Adrenal gland (tissue), 12 donors: Measurements from ENCODE around the gene UACA. TPM values are rescaled to one million over a fixed set of nuclear protein-coding genes. Genes with fewer than 3 reads are reported as not detected.

Experiments used
- DNase-seq, 7 donors: peaks; one replicate each; pipeline ENCODE4 v3.0.0-alpha.2; 2019 to 2020
- H3K27ac ChIP-seq, 5 donors: fragments of 200-600 bp; sonication (generic) in 4 of 5; 1 replicate in 3 of 5; 2 replicates in 2 of 5; pipeline versions ENCODE4 v1.5.1 to v1.8.0; 2016 to 2020; ENCODE audit warnings: mild to moderate bottlenecking in 1 of 5
- H3K27me3 ChIP-seq: fragments of 200-600 bp; 2 replicates; pipeline ENCODE4 v1.8.0; 2021
- H3K36me3 ChIP-seq, 2 donors: fragments of 200-600 bp; replicated peaks in 1 of 2; 1 replicate in 1 of 2; 2 replicates in 1 of 2; pipeline versions ENCODE4 v1.5.1 to v1.8.0; 2018 to 2022
- H3K4me1 ChIP-seq, 2 donors: fragments of 200-600 bp; replicated peaks in 1 of 2; 1 replicate in 1 of 2; 2 replicates in 1 of 2; pipeline versions ENCODE4 v1.5.1 to v1.8.0; 2018 to 2021
- H3K4me3 ChIP-seq, 4 donors: fragments of 200-600 bp; sonication (generic) in 3 of 4; one replicate each; pipeline ENCODE4 v1.5.1; 2016 to 2018
- H3K9me3 ChIP-seq, 3 donors: fragments of 200-600 bp; sonication (generic) in 1 of 3; replicated peaks in 1 of 3; 1 replicate in 2 of 3; 2 replicates in 1 of 3; pipeline versions ENCODE4 v1.5.1 to v1.8.0; 2016 to 2021
- POLR2A ChIP-seq, 2 donors: fragments of 450-650 bp; IDR thresholded peaks; one replicate each; pipeline ENCODE4 v1.6.1; 2017; ENCODE audit warnings: antibody characterized with exemption in 2 of 2, mild to moderate bottlenecking in 2 of 2, moderate library complexity in 1 of 2
- WGBS, 4 donors: extraction: QIAGEN DNeasy Blood & Tissue Kit in 2 of 4; methylation state at CpG; one replicate each; pipeline versions ENCODE4 v1.1.5 to v1.1.7; 2013 to 2017; 5-methylcytosine and 5-hydroxymethylcytosine counted together
- intact Hi-C, 2 donors: fragments of 100-400 bp; cut with DNase I; formaldehyde crosslinking; loops; one replicate each; pipeline versions ENCODE4 v1.14.1 to v1.15.0; 2022 to 2023
- polyA plus RNA-seq, 3 donors: library from polyadenylated mRNA; stranded (reverse); fragments of 200-250 nt in 2 of 3; fragments of 350-450 nt in 1 of 3; fragmentation: Illumina TruSeq in 1 of 3; extraction: RNeasy Lipid Tissue Mini Kit (QIAGEN cat#74804) in 1 of 3; gene quantifications; one replicate each; pipeline ENCODE4 v1.2.3, GENCODE V29; 2013 to 2014
- total RNA-seq, 9 donors: library from RNA; depleted of rRNA in 4 of 9; stranded (reverse); fragments of >200 nt in 4 of 9; fragments of 120-200 nt in 1 of 9; fragmentation: NEBNext Ultra II Directional in 1 of 9; extraction: Animal tissue kit (Norgen Biotek cat#: 25700) in 1 of 9; gene quantifications; one replicate each; pipeline versions ENCODE4 v1.1.0 to v1.2.4, GENCODE V29; 2013 to 2023
- TF ChIP-seq, protein P1 (sequence below), 6 experiments: fragments of 450-650 bp in 4 of 6; fragments of 200-600 bp in 2 of 6; sonication (generic) in 1 of 6; IDR thresholded peaks; 1 replicate in 5 of 6; 2 replicates in 1 of 6; pipeline versions ENCODE4 v1.5.1 to v1.8.0; 2016 to 2021; ENCODE audit warnings: antibody characterized with exemption in 6 of 6, mild to moderate bottlenecking in 2 of 6, moderate library complexity in 1 of 6
- donor health status: healthy with polysubstance abuse.
- donor health status: Bipolar disorder and iron deficiency.
- donor health status: DM: yes; HTN: yes; CAD: no.
- donor health status: DM: no; HTN: no; CAD: no.
- donor health status: DM: no; HTN: no; CAD: no.
- donor health status: DM: yes; HTN: yes; CAD: no.

UACA gene
- total and polyA plus RNA-seq, 12 donors, result 16.7 to 186 (median 39.1) TPM

DNA sequence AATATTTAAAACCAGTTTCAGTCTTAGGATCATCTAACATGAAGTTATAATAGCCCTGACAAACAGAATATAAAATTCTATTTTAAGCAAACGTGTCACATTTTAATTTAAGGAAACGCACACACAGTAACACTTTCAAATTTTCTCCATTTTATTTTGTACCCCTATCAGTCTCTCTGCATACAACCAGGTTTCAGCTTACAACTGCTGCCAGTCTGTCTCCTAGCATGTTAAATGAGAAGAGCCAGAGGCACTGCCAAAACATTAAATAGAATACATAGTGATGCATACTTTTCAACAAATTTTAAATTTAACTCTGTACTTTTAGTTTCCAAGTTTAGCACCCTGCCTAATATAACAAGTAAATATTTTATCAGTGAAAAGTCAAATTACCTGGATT, 60.8 kb downstream of the UACA start:
- H3K4me1 ChIP-seq, result peaks cover 35 to 57% of the 10 kb centered on the region in 2 donors

DNA sequence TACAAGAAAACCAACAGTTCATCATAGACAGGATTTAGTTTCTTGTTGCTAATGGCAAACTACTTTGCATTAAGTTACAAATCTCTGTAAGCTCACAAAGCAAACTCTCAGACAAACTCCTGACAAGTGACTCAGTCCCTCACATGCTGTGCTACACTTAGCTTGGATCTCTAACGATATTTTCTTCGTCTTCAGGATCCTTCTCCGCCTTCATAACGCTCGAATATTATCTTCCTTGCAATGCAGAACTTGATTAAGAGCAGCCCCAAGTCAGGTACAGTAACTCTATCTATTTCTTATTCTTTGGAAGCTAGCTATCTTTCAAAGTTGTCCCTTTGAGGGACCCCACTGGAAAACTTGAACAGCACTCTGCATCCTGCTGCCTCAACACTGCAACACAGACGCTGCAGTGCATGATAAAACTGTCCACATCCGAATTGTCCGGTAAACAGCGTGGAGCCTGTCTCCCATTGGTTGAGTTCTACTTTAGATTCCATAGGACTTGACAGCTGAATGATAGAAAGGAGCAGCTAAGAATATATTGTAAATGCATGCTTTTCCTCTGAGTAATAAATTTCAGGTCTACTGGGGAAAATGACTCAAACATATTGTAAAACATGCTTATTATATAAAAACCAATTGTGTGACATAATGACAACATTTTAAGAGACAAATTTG, 61.3 kb downstream of the UACA start:
- Histone ChIP-seq H3K27ac (peak overlapping the region in 3 of 5 donors; percentile 13 to 78 (median 68)), H3K36me3 (no peaks in the 10 kb centered on the region), H3K4me1 (peaks cover 35 to 60% of the 10 kb centered on the region in 2 donors), H3K4me3 (peak overlapping the region in 2 of 4 donors; percentile 3 to 30), H3K27me3 (no peaks in the 10 kb centered on the region), H3K9me3 (peaks cover 0 to under 1% (median 0%) of the 10 kb centered on the region in 3 donors)
- 41 to 55% (median 51%) methylated on average over 9 of the region's 9 CpGs for WGBS, 4 donors
- peak; percentile 38 to 73 for TF ChIP-seq POLR2A (IDR thresholded peaks at IDR 0.05)
- TF ChIP-seq, protein P1, sequence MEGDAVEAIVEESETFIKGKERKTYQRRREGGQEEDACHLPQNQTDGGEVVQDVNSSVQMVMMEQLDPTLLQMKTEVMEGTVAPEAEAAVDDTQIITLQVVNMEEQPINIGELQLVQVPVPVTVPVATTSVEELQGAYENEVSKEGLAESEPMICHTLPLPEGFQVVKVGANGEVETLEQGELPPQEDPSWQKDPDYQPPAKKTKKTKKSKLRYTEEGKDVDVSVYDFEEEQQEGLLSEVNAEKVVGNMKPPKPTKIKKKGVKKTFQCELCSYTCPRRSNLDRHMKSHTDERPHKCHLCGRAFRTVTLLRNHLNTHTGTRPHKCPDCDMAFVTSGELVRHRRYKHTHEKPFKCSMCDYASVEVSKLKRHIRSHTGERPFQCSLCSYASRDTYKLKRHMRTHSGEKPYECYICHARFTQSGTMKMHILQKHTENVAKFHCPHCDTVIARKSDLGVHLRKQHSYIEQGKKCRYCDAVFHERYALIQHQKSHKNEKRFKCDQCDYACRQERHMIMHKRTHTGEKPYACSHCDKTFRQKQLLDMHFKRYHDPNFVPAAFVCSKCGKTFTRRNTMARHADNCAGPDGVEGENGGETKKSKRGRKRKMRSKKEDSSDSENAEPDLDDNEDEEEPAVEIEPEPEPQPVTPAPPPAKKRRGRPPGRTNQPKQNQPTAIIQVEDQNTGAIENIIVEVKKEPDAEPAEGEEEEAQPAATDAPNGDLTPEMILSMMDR (IDR thresholded peaks at IDR 0.05), result no peak
- intact Hi-C loops, result no loop called here
- DNase-seq, result peak in 5 of 7 donors; percentile 16 to 50 (median 35)

More for the DNA sequence above, 60.8 kb downstream of the UACA start:
- Histone ChIP-seq H3K27me3 (no peaks in the 10 kb centered on the region), H3K36me3 (no peaks in the 10 kb centered on the region), H3K27ac (peak overlapping the region in 4 of 5 donors; percentile 13 to 78 (median 56)), H3K9me3 (peaks cover 0 to 5% (median 0%) of the 10 kb centered on the region in 3 donors), H3K4me3 (peak overlapping the region in 1 of 4 donors; percentile 30)
- intact Hi-C loops, result no loop called here
- TF ChIP-seq POLR2A (IDR thresholded peaks at IDR 0.05), result no peak
- TF ChIP-seq, protein P1 (IDR thresholded peaks at IDR 0.05), result no peak
- 66 to 74% (median 72%) methylated on average over 2 of the region's 2 CpGs for WGBS, 4 donors
- no peak for DNase-seq

DNA sequence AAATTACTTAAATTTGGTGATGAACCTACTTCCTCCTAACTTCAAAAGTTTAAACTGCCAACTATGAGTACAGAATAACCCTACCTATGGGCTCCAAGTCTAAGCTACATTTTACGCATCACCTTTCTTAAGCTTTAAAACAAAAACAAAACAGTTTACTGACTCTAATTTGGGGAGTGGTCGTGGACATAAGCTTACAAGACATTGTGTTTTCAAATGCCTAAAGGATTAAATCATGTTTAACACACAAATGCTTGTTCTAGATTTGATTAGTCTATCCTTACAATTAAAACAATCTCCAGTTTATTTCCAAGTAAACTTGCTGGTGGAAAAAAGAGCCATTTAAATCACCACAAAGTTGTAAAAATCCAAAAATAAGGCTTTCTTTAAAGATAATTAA, 62.2 kb downstream of the UACA start:
- TF ChIP-seq, protein P1 (IDR thresholded peaks at IDR 0.05), result no peak
- TF ChIP-seq POLR2A (IDR thresholded peaks at IDR 0.05), result no peak
- Histone ChIP-seq H3K9me3 (no peaks in the 10 kb centered on the region), H3K27ac (peak overlapping the region in 3 of 5 donors; percentile 13 to 78 (median 68)), H3K36me3 (no peaks in the 10 kb centered on the region), H3K4me3 (peak overlapping the region in 1 of 4 donors; percentile 30), H3K4me1 (peaks cover 35 to 65% of the 10 kb centered on the region in 2 donors), H3K27me3 (no peaks in the 10 kb centered on the region)
- intact Hi-C loops, result no loop called here
- no peak for DNase-seq
- 45 to 61% (median 58%) methylated on average over 2 of the region's 2 CpGs for WGBS, 4 donors

DNA sequence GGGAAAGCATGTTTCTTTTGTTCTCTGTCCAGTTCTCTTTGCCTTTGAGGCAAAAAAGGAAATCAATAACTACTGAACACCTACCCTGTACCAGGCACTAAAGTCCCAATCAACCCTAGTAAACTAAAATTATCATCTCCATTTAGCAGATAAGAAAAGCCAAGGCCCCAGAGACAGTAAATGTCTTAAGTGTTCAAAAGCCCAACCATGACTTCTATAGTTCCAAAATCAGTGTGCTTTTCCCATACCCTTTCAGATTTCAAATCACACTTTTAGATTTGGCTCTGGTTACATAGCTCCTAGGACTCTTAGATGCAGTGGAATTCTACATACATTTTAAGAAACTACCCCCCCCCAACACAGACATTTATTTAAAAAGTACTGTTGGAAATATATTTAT, 63.5 kb downstream of the UACA start:
- intact Hi-C loops, result no loop called here
- TF ChIP-seq, protein P1 (IDR thresholded peaks at IDR 0.05), result no peak
- TF ChIP-seq POLR2A (IDR thresholded peaks at IDR 0.05), result no peak
- Histone ChIP-seq H3K27ac (peak overlapping the region in 3 of 5 donors; percentile 13 to 30 (median 22)), H3K4me1 (peaks cover 35 to 58% of the 10 kb centered on the region in 2 donors), H3K36me3 (no peaks in the 10 kb centered on the region), H3K9me3 (no peaks in the 10 kb centered on the region), H3K27me3 (no peaks in the 10 kb centered on the region), H3K4me3 (peak overlapping the region in 1 of 4 donors; percentile 30)
- DNase-seq, result no peak
